ENCODE data around the gene AOPEP.

AOPEP gene

GRCh38 chr9:94899464-94900221, 173.1 kb downstream of the AOPEP start:
- Histone ChIP-seq H3K27ac (ENCODE audit: low read length) (peak overlapping the region; percentile 62), H3K27me3 (ENCODE audit: control insufficient read depth in 1 of 2, insufficient read depth in 2 of 2, low read length in 2 of 2) (no peaks in the 10 kb centered on the region), H3K36me3 (ENCODE audit: control insufficient read depth in 2 of 2, insufficient read depth in 2 of 2, low read length in 2 of 2) (no peaks in the 10 kb centered on the region), H3K4me1 (ENCODE audit: control insufficient read depth, insufficient read depth, low read length) (peaks cover 12% of the 10 kb centered on the region), H3K9me3 (ENCODE audit: control insufficient read depth in 2 of 2, low read length in 2 of 2) (no peaks in the 10 kb centered on the region), H3K4me3 (ENCODE audit: low read length in 2 of 2) (no peak overlapping the region), H3K9ac (ENCODE audit: low read length in 2 of 2) (peak overlapping the region; percentile 48 to 56)

GRCh38 chr9:94900222-94901018, 173.9 kb downstream of the AOPEP start:
- peak overlapping the region; percentile 48 to 56 for H3K9ac ChIP-seq (ENCODE audit: low read length in 2 of 2)
- H3K9me3 ChIP-seq (ENCODE audit: control insufficient read depth in 2 of 2, low read length in 2 of 2) = no peaks in the 10 kb centered on the region
- peaks cover 12% of the 10 kb centered on the region for H3K4me1 ChIP-seq (ENCODE audit: control insufficient read depth, insufficient read depth, low read length)
- no peaks in the 10 kb centered on the region for H3K27me3 ChIP-seq (ENCODE audit: control insufficient read depth in 1 of 2, insufficient read depth in 2 of 2, low read length in 2 of 2)
- no peaks in the 10 kb centered on the region for H3K36me3 ChIP-seq (ENCODE audit: control insufficient read depth in 2 of 2, insufficient read depth in 2 of 2, low read length in 2 of 2)
- H3K27ac ChIP-seq (ENCODE audit: low read length) = peak overlapping the region; percentile 62
- peak overlapping the region; percentile 3 to 7 for H3K4me3 ChIP-seq (ENCODE audit: low read length in 2 of 2)

DNA sequence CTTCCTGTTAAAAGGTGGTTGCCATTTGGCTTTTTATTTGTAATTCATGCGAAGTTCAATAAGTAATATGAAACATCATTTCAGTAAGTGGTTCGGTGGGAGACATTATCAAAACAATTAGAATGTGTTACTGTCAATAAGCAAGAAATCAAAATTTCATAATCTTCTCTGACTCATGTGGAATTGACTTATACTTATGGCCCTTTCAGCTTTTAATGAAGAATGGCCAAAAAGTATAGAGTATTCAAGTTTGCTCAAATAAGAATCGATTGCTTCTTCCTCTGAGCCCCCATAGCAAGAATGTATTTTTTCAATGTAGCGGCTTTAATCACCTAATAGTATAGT, 174.5 kb downstream of the AOPEP start:
- peak overlapping the region; percentile 62 for H3K27ac ChIP-seq (ENCODE audit: low read length)
- no peaks in the 10 kb centered on the region for H3K36me3 ChIP-seq (ENCODE audit: control insufficient read depth in 2 of 2, insufficient read depth in 2 of 2, low read length in 2 of 2)
- no peak overlapping the region for H3K4me3 ChIP-seq (ENCODE audit: low read length in 2 of 2)
- no peaks in the 10 kb centered on the region for H3K9me3 ChIP-seq (ENCODE audit: control insufficient read depth in 2 of 2, low read length in 2 of 2)
- H3K27me3 ChIP-seq (ENCODE audit: control insufficient read depth in 1 of 2, insufficient read depth in 2 of 2, low read length in 2 of 2) = no peaks in the 10 kb centered on the region
- H3K4me1 ChIP-seq (ENCODE audit: control insufficient read depth, insufficient read depth, low read length) = peaks cover 12% of the 10 kb centered on the region
- no peak overlapping the region for H3K9ac ChIP-seq (ENCODE audit: low read length in 2 of 2)

GRCh38 chr9:94903961-94904421, 177.5 kb downstream of the AOPEP start:
- no peak overlapping the region for H3K9ac ChIP-seq (ENCODE audit: low read length in 2 of 2)
- H3K9me3 ChIP-seq (ENCODE audit: control insufficient read depth in 2 of 2, low read length in 2 of 2) = no peaks in the 10 kb centered on the region
- no peaks in the 10 kb centered on the region for H3K27me3 ChIP-seq (ENCODE audit: control insufficient read depth in 1 of 2, insufficient read depth in 2 of 2, low read length in 2 of 2)
- H3K4me1 ChIP-seq (ENCODE audit: control insufficient read depth, insufficient read depth, low read length) = peaks cover 33% of the 10 kb centered on the region
- no peaks in the 10 kb centered on the region for H3K36me3 ChIP-seq (ENCODE audit: control insufficient read depth in 2 of 2, insufficient read depth in 2 of 2, low read length in 2 of 2)
- no peak overlapping the region for H3K27ac ChIP-seq (ENCODE audit: low read length)
- H3K4me3 ChIP-seq (ENCODE audit: low read length in 2 of 2) = no peak overlapping the region

GRCh38 chr9:94904806-94905205, 178.3 kb downstream of the AOPEP start:
- H3K4me1 ChIP-seq (ENCODE audit: control insufficient read depth, insufficient read depth, low read length) = peaks cover 33% of the 10 kb centered on the region
- no peak overlapping the region for H3K4me3 ChIP-seq (ENCODE audit: low read length in 2 of 2)
- no peaks in the 10 kb centered on the region for H3K9me3 ChIP-seq (ENCODE audit: control insufficient read depth in 2 of 2, low read length in 2 of 2)
- H3K9ac ChIP-seq (ENCODE audit: low read length in 2 of 2) = no peak overlapping the region
- no peak overlapping the region for H3K27ac ChIP-seq (ENCODE audit: low read length)
- no peaks in the 10 kb centered on the region for H3K36me3 ChIP-seq (ENCODE audit: control insufficient read depth in 2 of 2, insufficient read depth in 2 of 2, low read length in 2 of 2)
- H3K27me3 ChIP-seq (ENCODE audit: control insufficient read depth in 1 of 2, insufficient read depth in 2 of 2, low read length in 2 of 2) = no peaks in the 10 kb centered on the region

DNA sequence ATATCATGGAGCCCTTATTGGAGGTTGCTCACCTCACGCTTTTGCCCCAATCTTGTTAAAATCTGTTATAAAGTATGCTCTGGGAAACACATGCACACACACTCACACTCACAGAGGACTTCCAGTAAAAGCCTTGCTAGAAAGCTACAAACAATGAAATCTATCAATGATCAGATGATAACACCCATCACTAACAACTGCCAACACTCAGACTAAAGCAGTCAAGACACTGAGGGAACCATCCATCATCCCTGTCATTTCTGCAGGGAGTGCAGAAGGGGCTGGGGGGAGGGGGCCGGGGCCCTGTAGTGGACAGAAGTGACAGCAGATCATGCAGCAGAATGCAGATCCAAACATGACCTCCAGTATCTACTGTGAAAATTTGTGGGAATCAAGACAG, 179.1 kb downstream of the AOPEP start:
- Histone ChIP-seq H3K9ac (ENCODE audit: low read length in 2 of 2) (no peak overlapping the region), H3K9me3 (ENCODE audit: control insufficient read depth in 2 of 2, low read length in 2 of 2) (no peaks in the 10 kb centered on the region), H3K27ac (ENCODE audit: low read length) (no peak overlapping the region), H3K4me1 (ENCODE audit: control insufficient read depth, insufficient read depth, low read length) (peaks cover 27% of the 10 kb centered on the region), H3K4me3 (ENCODE audit: low read length in 2 of 2) (no peak overlapping the region), H3K36me3 (ENCODE audit: control insufficient read depth in 2 of 2, insufficient read depth in 2 of 2, low read length in 2 of 2) (no peaks in the 10 kb centered on the region), H3K27me3 (ENCODE audit: control insufficient read depth in 1 of 2, insufficient read depth in 2 of 2, low read length in 2 of 2) (no peaks in the 10 kb centered on the region)

GRCh38 chr9:94906181-94906580, 179.7 kb downstream of the AOPEP start:
- no peaks in the 10 kb centered on the region for H3K9me3 ChIP-seq (ENCODE audit: control insufficient read depth in 2 of 2, low read length in 2 of 2)
- no peak overlapping the region for H3K27ac ChIP-seq (ENCODE audit: low read length)
- peaks cover 23% of the 10 kb centered on the region for H3K4me1 ChIP-seq (ENCODE audit: control insufficient read depth, insufficient read depth, low read length)
- no peak overlapping the region for H3K4me3 ChIP-seq (ENCODE audit: low read length in 2 of 2)
- no peaks in the 10 kb centered on the region for H3K36me3 ChIP-seq (ENCODE audit: control insufficient read depth in 2 of 2, insufficient read depth in 2 of 2, low read length in 2 of 2)
- H3K27me3 ChIP-seq (ENCODE audit: control insufficient read depth in 1 of 2, insufficient read depth in 2 of 2, low read length in 2 of 2) = no peaks in the 10 kb centered on the region
- no peak overlapping the region for H3K9ac ChIP-seq (ENCODE audit: low read length in 2 of 2)

GRCh38 chr9:94906713-94907112, 180.2 kb downstream of the AOPEP start:
- Histone ChIP-seq H3K9me3 (ENCODE audit: control insufficient read depth in 2 of 2, low read length in 2 of 2) (no peaks in the 10 kb centered on the region), H3K36me3 (ENCODE audit: control insufficient read depth in 2 of 2, insufficient read depth in 2 of 2, low read length in 2 of 2) (no peaks in the 10 kb centered on the region), H3K9ac (ENCODE audit: low read length in 2 of 2) (no peak overlapping the region), H3K4me1 (ENCODE audit: control insufficient read depth, insufficient read depth, low read length) (peaks cover 23% of the 10 kb centered on the region), H3K27me3 (ENCODE audit: control insufficient read depth in 1 of 2, insufficient read depth in 2 of 2, low read length in 2 of 2) (no peaks in the 10 kb centered on the region), H3K4me3 (ENCODE audit: low read length in 2 of 2) (no peak overlapping the region), H3K27ac (ENCODE audit: low read length) (no peak overlapping the region)

- H3K27me3 ChIP-seq (ENCODE audit: control insufficient read depth in 1 of 2, insufficient read depth in 2 of 2, low read length in 2 of 2) = no peaks in the 10 kb centered on the region
- peak overlapping the region in 1 of 2 donors; percentile 58 for H3K9ac ChIP-seq (ENCODE audit: low read length in 2 of 2)
- no peaks in the 10 kb centered on the region for H3K9me3 ChIP-seq (ENCODE audit: control insufficient read depth in 2 of 2, low read length in 2 of 2)
- peak overlapping the region; percentile 46 for H3K27ac ChIP-seq (ENCODE audit: low read length)
- no peak overlapping the region for H3K4me3 ChIP-seq (ENCODE audit: low read length in 2 of 2)
- peaks cover 23% of the 10 kb centered on the region for H3K4me1 ChIP-seq (ENCODE audit: control insufficient read depth, insufficient read depth, low read length)
- no peaks in the 10 kb centered on the region for H3K36me3 ChIP-seq (ENCODE audit: control insufficient read depth in 2 of 2, insufficient read depth in 2 of 2, low read length in 2 of 2)
These were observed 180.9 kb downstream of the AOPEP start for GRCh38 chr9:94907264-94907936.

- no peaks in the 10 kb centered on the region for H3K36me3 ChIP-seq (ENCODE audit: control insufficient read depth in 2 of 2, insufficient read depth in 2 of 2, low read length in 2 of 2)
- peaks cover 22% of the 10 kb centered on the region for H3K4me1 ChIP-seq (ENCODE audit: control insufficient read depth, insufficient read depth, low read length)
- H3K4me3 ChIP-seq (ENCODE audit: low read length in 2 of 2) = no peak overlapping the region
- peak overlapping the region; percentile 46 for H3K27ac ChIP-seq (ENCODE audit: low read length)
- peak overlapping the region in 1 of 2 donors; percentile 58 for H3K9ac ChIP-seq (ENCODE audit: low read length in 2 of 2)
- no peaks in the 10 kb centered on the region for H3K9me3 ChIP-seq (ENCODE audit: control insufficient read depth in 2 of 2, low read length in 2 of 2)
- no peaks in the 10 kb centered on the region for H3K27me3 ChIP-seq (ENCODE audit: control insufficient read depth in 1 of 2, insufficient read depth in 2 of 2, low read length in 2 of 2)
These were observed 181.6 kb downstream of the AOPEP start for GRCh38 chr9:94908011-94908563.

Measured in stomach smooth muscle (tissue), 2 donors.